AG09319 (cell line): ENCODE measurements around the gene EPGN.

ENCODE experiments used
- DNase-seq: peaks from one replicate; pipeline ENCODE4 v3.0.0-alpha.2; 2010; ENCODE audit warnings: low read depth; ENCODE audit errors: extremely low read depth
- CTCF ChIP-seq: IDR thresholded peaks from 2 replicates; pipeline ENCODE4 v1.5.1; 2011; ENCODE audit warnings: low read depth, mild to moderate bottlenecking, inconsistent platforms, low read length, moderate library complexity

The EPGN gene

GRCh38 chr4:74324262-74324661 is 16.0 kb downstream of the EPGN start:
- no peak for DNase-seq
- TF ChIP-seq CTCF: no peak

- TF ChIP-seq CTCF: no peak
- no peak for DNase-seq
Measured at GRCh38 chr4:74325886-74326285, 17.6 kb downstream of the EPGN start.

GRCh38 chr4:74327762-74328161 is 19.5 kb downstream of the EPGN start:
- no peak for DNase-seq
- no peak for TF ChIP-seq CTCF

GRCh38 chr4:74328501-74328900 is 20.2 kb downstream of the EPGN start:
- TF ChIP-seq CTCF: no peak
- DNase-seq: no peak

- no peak for DNase-seq
- no peak for TF ChIP-seq CTCF
Measured at GRCh38 chr4:74329307-74329706, 21.0 kb downstream of the EPGN start.

- no peak for TF ChIP-seq CTCF
- DNase-seq: no peak
Measured at GRCh38 chr4:74330295-74330750, 22.1 kb downstream of the EPGN start.

- TF ChIP-seq CTCF: no peak
- DNase-seq: no peak
Measured at GRCh38 chr4:74331252-74331651, 23.0 kb downstream of the EPGN start.
